ENCODE measurements around the gene IL17RD. TPM values are rescaled to one million over a fixed set of nuclear protein-coding genes. Genes with fewer than 3 reads are reported as not detected.
A peak's percentile ranks its signal among the peaks of the same experiment; 100 is the strongest.

The IL17RD gene
- total and polyA plus RNA-seq, 8 donors, result 0.25 to 10.1 (median 1.3) TPM; not detected in 1

DNA sequence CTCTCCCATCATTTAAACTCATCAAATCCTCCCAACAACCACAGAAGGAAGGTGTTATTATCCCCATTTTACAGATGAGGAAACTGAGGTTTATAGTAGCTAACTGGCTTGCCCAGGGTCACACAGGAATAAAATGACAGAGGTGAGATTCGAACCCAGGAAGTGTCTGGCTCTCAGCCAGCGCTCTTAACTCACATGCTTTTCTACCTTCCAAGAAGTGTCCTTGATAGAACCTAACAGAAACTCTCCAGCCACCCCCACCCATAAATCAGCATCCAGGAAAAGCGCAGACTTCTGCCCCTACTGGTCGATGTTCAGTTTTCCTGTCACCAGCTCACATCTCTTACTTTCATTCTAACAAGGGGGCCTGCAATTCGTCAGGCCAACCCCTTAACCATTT is 52.9 kb downstream of the IL17RD start:
- no peak overlapping the region for H3K27ac ChIP-seq
- TF ChIP-seq EP300 (IDR thresholded peaks at IDR 0.05), result no peak
- TF ChIP-seq POLR2AphosphoS5 (IDR thresholded peaks at IDR 0.05), result no peak
- no peak for TF ChIP-seq CTCF (IDR thresholded peaks at IDR 0.05)
- TF ChIP-seq POLR2A (IDR thresholded peaks at IDR 0.05), result no peak
- peaks cover 0 to 15% (median 0%) of the 10 kb centered on the region in 4 donors for H3K36me3 ChIP-seq
- no peak for DNase-seq
- H3K4me3 ChIP-seq, result no peak overlapping the region
- H3K9me3 ChIP-seq, result no peaks in the 10 kb centered on the region
- intact Hi-C loops (cut with DNase I; ENCODE audit: low total_unique reads), result no loop called here
- H3K27me3 ChIP-seq, result no peaks in the 10 kb centered on the region
- peaks cover 0 to 9% (median 0%) of the 10 kb centered on the region in 4 donors for H3K4me1 ChIP-seq
- 61 to 68% (median 67%) methylated on average over 5 of the region's 5 CpGs for WGBS, 5 donors

GRCh38 chr3:57110798-57111197 is 54.4 kb downstream of the IL17RD start:
- WGBS, 5 donors, result 67 to 79% (median 74%) methylated on average over 8 to 14 of the region's 14 CpGs

DNA sequence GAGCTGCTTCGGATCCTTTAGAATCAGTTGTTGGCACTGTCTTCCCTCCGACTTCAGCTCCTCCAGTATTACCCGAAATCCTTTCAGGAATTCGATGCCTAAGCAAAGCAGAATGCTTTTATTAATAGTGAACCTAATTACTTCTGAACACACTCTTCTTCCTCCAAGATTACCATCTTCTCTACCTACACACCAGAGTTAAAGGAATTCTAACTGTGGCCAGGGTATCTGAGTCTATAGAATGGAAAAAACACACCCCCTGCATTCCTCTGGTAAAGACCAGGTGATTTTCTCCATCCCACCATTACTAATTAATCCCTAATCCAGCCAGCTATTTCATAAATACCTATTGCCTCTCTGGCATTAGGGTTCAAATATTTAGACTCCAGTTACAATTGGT is 54.9 kb downstream of the IL17RD start:
- no peaks in the 10 kb centered on the region for H3K27me3 ChIP-seq
- H3K4me1 ChIP-seq, result peaks cover 0 to 9% (median 0%) of the 10 kb centered on the region in 4 donors
- H3K36me3 ChIP-seq, result peaks cover 0 to 15% (median 0%) of the 10 kb centered on the region in 4 donors
- TF ChIP-seq POLR2AphosphoS5 (IDR thresholded peaks at IDR 0.05) (no peak), EP300 (IDR thresholded peaks at IDR 0.05) (no peak), POLR2A (IDR thresholded peaks at IDR 0.05) (no peak), CTCF (IDR thresholded peaks at IDR 0.05) (no peak)
- H3K4me3 ChIP-seq, result no peak overlapping the region
- H3K9me3 ChIP-seq, result no peaks in the 10 kb centered on the region
- WGBS, 5 donors, result 32 to 71% (median 53%) methylated on average over 4 of the region's 4 CpGs
- no peak overlapping the region for H3K27ac ChIP-seq
- DNase-seq, result no peak
- intact Hi-C loops (cut with DNase I; ENCODE audit: low total_unique reads), result no loop called here

More at GRCh38 chr3:57110798-57111197, 54.4 kb downstream of the IL17RD start:
- intact Hi-C loops (cut with DNase I; ENCODE audit: low total_unique reads), result no loop called here
- Histone ChIP-seq H3K27ac (no peak overlapping the region), H3K27me3 (no peaks in the 10 kb centered on the region), H3K36me3 (peaks cover 0 to 15% (median 0%) of the 10 kb centered on the region in 4 donors), H3K4me3 (no peak overlapping the region), H3K4me1 (peaks cover 0 to 9% (median 0%) of the 10 kb centered on the region in 4 donors), H3K9me3 (no peaks in the 10 kb centered on the region)
- TF ChIP-seq POLR2AphosphoS5 (IDR thresholded peaks at IDR 0.05) (no peak), EP300 (IDR thresholded peaks at IDR 0.05) (no peak), CTCF (IDR thresholded peaks at IDR 0.05) (no peak), POLR2A (IDR thresholded peaks at IDR 0.05) (no peak)
- DNase-seq, result peak in 1 of 2 donors; percentile 46

- intact Hi-C loops (cut with DNase I; ENCODE audit: low total_unique reads), result no loop called here
- peak overlapping the region in 2 of 4 donors; percentile 3 to 9 for H3K4me3 ChIP-seq
- peaks cover 0 to 15% (median 0%) of the 10 kb centered on the region in 4 donors for H3K36me3 ChIP-seq
- DNase-seq, result no peak
- no peak overlapping the region for H3K27ac ChIP-seq
- 61 to 73% (median 67%) methylated on average over 15 of the region's 15 CpGs for WGBS, 5 donors
- H3K4me1 ChIP-seq, result peaks cover 0 to 12% (median 0%) of the 10 kb centered on the region in 4 donors
- no peaks in the 10 kb centered on the region for H3K9me3 ChIP-seq
- no peaks in the 10 kb centered on the region for H3K27me3 ChIP-seq
- TF ChIP-seq POLR2AphosphoS5 (IDR thresholded peaks at IDR 0.05) (no peak), POLR2A (IDR thresholded peaks at IDR 0.05) (no peak), CTCF (IDR thresholded peaks at IDR 0.05) (no peak), EP300 (IDR thresholded peaks at IDR 0.05) (no peak)
Measured at GRCh38 chr3:57109437-57110199, 55.5 kb downstream of the IL17RD start.
